Stimulated activated CD4-positive, alpha-beta T cell treated with anti-CD3 and anti-CD28 coated beads, Interleukin-4, amount 100 ng/mL, for 48 hours (primary cell): ENCODE results near the gene LILRB5.
"Not testable (repeated sequence)": the region's sequence is repeated elsewhere in the genome, so short reads cannot be mapped to it uniquely, and the experiment has no call there.

Experiments used
- DNase-seq, 2 donors: peaks; one replicate each; pipeline ENCODE4 v3.0.0-alpha.2; 2020; ENCODE audit warnings: low read depth in 2 of 2

The LILRB5 gene

DNA sequence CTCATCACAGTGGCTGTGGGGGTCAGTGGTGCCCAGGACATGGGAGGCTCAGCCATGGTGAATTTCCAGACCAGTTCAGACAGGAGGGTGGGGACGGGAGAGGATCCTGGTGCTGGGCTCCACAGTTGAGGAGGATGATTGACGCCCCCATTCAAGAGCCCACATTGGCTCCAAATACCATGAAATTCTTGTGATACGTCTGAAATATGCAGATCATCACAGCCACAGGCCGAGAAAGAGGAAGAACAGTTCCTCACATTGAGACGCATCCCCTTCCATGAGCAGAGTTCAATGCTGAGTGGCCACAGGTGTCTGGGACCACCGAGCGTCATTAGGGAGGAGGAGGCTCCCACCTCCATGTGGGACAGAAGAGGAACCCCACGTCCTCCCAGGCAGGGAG, 13.3 kb downstream of the LILRB5 start:
- DNase-seq: not testable (repeated sequence)

DNA sequence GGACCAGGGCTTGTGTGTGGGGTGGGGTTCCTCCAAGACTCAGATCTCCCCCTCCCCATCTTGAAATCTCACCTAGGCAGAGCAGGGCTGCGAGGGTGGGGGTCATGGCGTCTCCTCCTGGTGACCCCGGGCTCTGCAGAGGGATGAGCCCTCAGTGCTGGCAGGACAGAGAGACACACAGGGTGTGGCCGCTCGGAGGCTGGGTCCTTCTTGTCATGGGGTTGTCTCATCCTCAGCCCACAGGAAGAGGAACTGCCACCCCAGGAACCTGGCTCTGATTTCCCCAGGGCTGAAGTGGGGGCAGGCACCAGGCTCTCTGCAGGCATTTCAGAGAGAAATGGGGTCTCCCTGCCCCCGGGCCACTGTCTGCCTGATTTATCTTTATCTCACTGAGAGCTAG, 14.4 kb downstream of the LILRB5 start, which contains the start of gene LILRA6:
TSS of gene LILRA6 (minus strand) at position 145 of the 400 bp plus-strand sequence.
- not testable (repeated sequence) for DNase-seq

DNA sequence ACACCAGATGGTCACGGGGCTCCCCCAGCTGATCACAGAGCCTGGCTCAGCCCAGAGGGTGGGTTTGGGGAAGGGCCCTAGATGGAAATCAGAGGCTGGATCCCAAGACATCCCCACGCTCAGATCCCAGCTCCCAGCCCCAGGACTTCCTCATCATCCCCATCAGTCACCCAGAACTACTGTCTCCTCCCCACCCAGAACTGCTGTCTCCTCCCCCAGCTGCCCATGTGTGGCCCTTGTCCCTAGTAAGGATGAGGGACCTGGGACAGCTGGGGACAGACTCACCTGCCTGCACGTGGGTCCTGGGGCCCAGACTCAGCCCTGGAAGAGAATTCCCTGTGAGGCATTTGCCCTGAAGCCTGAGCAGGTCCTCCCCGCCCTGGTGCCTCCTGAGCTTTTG, 14.8 kb downstream of the LILRB5 start:
- not testable (repeated sequence) for DNase-seq

DNA sequence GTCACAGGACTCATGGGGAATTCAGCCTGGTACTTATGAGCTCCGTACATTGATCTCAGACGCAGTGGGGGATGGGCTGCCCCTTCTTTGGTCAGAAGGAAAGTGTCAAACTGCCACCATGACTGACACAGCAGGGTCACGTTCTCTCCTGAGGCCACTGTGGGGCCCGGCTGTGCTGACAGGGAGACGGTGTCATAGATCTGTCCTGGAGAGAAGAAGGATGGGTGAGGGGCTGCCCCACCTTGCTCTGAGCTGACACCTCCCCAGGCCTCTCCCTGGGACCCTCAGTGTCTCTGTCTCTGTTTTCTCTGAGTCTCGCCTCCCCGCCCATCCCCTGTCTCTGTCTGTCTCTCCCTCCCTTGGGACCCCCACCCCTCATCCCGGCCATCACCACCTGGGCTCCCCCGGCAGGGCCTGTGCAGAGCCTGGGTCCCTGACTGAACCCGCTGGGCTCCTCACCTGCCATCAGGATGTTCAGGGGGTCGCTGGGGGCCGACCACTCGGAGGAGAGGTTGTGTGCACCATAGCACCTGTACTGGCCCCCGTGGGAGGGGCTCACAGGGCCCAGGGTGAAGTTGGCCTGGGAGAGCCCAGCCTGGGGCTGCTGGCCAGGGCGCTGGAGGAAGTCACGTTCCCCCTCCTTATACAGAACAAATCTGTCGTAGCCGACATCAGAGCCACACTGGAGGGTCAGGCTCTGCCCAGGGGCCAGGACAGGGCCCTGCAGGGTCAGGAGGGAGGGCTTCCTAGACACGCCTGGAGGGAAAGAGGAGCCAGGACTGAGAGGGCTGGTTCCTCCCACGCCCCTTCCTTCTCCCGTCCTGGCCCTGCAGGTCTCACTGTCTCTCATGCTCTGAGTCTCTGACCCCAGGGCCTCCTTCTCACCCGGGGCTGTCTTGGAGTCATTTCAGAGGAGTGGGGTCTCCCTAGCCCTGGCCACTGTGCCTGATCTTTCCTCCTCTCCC, 16.4 kb downstream of the LILRB5 start:
- DNase-seq: not testable (repeated sequence)

DNA sequence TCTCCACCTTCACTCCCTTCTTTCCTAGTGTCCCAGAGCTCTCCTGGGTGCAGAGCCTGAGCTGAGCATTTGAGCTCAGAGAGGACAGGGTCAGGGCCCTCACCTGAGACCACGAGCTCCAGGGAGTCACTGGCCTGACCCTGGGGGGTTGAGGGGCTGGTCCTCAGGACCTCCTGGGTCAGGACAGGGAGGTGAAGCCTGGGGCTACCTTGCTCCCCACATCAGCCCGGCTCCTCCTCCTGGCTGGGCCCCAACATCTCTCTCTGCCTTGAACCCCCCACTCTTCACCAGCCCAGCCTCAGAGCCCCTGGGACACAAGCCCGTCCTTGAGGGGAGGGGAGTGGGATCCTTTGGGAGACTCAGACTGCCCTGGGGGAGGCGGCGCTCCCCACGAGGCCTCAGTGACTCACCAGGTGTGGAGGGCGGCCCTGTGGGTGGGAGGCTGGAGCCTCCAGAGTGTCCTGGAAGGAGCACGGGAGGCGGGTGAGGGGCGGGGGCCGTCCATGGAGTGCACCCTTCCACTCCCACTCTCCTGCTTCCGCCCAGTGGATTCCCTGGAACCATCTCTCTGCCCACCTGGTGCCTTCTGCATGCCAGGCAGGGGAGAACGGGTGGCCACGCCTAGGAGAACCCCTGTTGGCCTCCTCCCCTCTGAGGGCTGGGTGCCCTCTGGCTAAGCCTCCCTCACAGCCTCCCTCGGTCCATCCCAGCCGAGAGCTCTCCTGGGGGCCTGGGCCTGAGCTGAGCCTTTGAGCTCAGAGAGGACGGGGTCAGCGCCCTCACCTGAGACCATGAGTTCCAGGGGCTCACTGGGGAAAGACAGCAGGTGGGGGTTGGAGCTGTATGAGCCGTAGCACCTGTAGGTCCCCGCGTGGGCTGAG, 17.3 kb downstream of the LILRB5 start:
- DNase-seq: not testable (repeated sequence)

DNA sequence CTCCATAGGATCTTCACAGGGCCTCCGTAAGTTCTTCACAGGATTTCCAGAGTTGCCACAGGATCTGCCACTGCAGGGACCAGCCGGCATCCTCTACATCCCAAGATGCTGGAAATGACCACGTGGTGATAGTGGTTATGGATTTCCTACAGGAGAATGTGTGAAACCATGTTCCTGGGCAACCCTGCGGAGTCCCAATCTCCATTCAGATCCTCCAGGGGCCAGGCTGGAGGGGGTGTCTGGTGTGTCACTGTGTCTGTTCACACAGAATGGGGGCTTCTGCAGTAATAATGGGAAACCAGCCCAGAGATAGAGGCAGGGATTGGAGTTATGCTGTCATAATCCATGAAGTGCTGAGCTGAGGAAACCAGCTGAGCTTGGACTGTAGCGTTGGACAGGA, 23.1 kb downstream of the LILRB5 start:
- no peak for DNase-seq

DNA sequence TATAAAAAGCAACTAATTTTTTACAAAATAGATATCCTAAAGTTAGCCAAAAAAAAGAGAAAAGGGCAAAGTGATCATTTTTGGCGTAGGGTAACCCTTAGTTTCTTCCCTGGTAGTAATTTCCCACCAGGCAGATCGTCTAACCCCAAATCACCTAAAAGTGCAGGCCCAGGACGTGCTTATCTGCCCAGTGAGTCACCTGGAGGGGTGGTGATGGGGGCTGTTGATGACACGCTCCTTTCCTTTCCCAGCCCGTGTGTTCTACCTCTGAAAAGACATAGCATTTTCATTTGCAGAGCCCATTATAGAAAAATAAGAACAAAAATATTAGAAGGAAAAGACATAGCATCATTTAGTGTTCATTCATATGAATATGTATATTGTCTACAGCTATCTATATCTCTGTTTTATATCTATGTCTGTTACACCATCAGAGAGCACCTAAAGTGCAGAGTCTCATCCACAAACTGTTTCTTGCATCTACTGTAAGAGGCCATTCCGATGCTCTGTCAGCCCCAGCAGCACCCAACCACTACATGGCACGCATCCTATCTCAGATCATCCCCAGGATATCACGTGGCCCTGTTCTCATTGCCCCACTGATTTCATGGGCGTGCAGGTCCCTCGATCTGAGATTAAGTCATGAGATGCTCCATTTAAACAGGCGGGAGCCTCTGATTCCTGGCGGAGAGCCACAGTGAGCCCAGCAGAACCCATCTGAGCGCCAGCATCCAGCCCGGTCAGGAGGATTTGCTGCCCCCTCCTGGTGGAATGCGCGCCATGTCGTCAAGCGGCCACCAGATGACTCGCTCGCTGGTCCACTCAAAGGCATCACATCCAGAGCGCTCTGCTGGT, 25.8 kb downstream of the LILRB5 start:
- peak; percentile 87 to 88 for DNase-seq

DNA sequence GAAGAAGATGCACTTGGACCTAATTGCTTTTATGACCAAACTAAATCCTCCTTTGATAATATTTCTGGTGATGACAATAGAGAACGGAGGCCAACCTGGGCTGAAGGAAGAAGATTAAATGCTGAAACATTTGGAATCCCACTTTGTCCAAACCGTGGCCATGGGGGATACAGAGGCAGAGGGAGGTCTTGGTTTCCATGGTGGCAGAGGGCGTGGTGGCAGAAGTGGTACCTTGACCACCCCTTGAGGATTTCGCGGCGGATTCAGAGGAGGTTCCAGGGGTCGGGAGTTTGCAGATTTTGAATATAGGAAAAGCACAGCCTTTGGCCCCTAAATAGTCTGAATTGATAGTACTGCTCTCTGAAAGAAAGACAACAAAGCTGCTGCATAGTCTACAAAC, 27.0 kb downstream of the LILRB5 start:
- DNase-seq: no peak

DNA sequence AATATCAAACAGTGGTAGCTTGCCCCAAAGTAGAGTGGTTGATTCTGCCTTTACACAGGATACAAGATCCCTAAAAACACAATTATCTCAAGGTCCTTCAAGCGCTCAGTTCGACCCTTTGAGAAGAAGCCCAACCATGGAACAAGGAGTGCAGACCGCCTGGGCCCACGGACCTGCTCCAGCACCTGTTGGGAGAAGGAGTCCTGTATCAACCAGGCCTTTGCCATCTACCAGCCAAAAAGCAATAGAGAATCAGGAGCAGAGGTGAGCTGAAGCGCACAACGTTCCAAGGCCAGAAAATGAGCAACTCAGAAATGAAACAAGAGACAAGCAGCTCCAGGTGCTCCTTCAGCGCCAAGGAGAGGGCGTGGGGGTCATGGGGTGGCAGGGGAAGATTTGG, 27.9 kb downstream of the LILRB5 start:
- DNase-seq: no peak

DNA sequence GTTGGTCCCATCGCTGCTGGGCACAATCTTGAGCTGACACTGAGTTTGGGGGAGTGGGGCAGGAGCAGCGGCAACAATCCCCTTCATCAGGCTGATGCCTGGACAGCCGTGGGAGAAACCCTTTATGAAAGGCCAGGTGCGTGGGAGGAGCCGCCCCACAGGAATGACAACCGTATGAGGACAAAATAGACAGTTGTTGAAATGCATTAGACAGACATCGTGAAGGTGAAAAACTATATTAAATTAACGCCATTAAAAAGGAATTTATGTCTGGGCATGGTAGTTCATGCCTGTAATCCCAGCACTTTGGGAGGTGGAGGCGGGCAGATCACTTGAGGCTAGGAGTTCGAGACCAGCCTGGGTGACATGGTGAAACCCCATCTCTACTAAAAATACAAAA, 32.5 kb downstream of the LILRB5 start:
- not testable (repeated sequence) for DNase-seq

DNA sequence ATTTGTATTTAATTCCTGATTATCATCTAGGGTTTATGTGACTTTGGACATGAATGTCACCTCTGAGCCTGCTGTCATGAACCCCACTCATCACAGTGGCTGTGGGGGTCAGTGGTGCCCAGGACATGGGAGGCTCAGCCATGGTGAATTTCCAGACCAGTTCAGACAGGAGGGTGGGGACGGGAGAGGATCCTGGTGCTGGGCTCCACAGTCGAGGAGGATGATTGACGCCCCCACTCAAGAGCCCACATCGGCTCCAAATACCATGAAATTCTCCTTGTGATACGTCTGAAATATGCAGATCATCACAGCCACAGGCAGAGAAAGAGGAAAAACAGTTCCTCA, 33.2 kb downstream of the LILRB5 start:
- DNase-seq: not testable (repeated sequence)

DNA sequence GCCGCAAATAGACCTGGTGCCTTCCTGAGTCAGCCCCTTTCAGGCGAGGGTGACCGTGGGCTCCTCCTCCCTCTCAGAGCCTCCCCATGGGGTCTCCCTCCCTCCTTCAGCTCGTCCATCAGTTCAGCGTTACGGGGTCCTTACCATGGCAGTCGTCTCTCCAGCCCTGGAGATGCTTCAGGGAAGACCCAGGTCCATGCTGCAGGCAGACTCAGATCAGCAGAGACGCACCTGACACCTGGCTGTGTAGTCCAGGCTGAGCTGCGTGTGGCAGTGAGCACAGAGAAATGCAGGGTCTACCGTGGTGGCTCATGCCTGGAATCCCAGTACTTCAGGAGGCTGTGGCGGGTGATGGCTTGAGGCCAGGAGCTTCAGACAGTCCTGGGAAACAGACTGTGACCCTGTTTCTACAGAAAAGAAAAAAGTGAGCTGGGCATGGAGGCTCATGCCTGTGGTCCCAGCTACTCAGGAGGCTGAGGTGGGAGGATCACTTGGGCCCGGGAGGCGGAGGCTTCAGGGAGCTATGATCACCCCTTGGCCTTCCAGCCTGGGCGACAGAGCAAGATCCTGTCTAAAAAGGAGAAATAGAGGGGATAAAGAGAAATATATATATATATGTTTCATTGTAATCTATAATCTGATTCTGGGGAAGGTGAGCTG, 33.7 kb downstream of the LILRB5 start:
- not testable (repeated sequence) for DNase-seq

DNA sequence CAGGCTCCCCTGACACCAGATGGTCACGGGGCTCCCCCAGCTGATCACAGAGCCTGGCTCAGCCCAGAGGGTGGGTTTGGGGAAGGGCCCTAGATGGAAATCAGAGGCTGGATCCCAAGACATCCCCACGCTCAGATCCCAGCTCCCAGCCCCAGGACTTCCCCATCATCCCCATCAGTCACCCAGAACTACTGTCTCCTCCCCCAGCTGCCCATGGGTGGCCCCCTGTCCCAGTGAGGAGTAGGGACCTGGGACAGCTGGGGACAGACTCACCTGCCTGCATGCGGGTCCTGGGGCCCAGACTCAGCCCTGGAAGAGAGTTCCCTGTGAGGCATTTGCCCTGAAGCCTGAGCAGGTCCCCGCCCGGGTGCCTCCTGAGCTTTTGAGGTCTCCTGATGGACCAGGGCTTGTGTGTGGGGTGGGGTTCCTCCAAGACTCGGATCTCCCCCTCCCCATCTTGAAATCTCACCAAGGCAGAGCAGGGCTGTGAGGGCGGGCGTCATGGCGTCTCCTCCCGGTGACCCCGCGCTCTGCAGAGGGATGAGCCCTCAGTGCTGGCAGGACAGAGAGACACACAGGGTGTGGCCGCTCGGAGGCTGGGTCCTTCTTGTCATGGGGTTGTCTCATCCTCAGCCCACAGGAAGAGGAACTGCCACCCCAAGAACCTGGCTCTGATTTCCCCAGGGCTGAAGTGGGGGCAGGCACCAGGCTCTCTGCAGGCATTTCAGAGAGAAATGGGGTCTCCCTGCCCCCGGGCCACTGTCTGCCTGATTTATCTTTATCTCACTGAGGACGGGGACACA, 34.4 kb downstream of the LILRB5 start, which contains the start of gene LILRB3:
TSS of gene LILRB3 (minus strand) at position 534 of the 803 bp plus-strand sequence. CDS start at position 503, 31 bp downstream.
- not testable (repeated sequence) for DNase-seq

DNA sequence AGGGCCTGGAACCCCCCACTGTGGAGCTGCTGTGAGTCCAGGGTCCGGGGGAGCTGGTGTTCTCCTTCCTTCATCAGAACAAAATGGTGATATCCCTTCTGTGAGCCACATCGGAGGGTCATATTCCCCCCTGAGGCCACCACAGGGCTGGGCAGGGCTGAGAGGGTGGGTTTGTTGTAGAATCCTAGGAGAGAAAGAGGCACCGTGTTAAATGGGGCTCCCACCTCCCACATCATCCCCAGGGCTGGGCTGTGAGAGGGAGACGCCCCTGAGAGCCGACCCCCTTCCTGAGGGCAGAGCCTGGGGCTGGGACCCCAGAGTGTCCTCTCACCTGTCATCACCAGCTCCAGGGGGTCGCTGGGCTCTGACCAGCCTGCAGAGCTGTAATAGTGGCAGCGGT, 35.1 kb downstream of the LILRB5 start:
- not testable (repeated sequence) for DNase-seq

DNA sequence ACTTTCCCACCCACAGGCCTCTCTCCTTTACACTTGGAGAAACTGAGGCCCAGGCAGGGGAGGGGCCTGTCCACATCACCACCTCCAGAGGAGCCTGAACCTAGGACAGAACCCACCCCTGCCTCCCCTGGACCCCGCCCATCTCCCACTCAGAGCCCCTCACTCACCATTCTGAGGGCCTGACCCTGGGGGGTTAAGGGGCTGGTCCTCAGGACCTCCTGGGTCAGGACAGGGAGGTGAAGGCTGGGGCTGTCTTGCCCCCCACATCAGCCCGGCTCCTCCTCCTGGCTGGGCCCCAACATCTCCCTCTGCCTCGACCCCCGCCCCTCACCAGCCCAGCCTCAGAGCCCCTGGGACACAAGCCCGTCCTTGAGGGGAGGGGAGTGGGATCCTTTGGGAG, 37.4 kb downstream of the LILRB5 start:
- DNase-seq: not testable (repeated sequence)

DNA sequence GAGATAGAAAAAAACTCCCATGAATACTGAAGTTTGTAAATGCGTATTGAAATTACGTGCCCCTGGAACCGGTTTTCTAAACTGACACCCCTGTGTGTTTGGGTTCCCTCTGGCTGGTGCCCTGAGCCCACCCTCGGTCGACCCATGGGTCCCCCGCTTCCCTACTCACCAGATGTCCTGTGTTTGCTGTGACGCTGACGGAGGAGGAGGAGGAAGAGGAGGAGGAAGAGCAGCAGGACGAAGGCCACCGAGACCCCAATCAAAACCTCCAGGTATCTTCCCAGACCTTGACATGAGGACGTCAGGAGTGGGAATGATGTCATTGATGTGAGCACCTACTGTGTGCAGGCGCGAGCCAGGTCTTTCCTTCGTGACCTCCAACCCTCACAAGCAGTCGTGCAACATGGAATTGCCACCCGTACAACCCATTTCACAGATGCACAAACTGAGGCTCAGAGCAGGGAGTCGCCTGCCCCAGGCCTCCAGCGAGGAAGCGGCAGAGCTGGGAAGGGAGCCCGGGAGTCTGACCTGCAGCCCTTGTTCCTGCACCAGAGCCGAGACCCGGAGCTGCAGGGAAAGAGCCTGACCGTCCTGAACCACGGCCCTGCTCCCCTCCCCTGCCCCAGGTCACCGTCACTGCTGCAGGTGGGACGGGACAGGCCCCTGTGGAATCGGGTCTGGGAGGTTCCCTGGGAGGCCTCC, 38.0 kb downstream of the LILRB5 start:
- DNase-seq: no peak

DNA sequence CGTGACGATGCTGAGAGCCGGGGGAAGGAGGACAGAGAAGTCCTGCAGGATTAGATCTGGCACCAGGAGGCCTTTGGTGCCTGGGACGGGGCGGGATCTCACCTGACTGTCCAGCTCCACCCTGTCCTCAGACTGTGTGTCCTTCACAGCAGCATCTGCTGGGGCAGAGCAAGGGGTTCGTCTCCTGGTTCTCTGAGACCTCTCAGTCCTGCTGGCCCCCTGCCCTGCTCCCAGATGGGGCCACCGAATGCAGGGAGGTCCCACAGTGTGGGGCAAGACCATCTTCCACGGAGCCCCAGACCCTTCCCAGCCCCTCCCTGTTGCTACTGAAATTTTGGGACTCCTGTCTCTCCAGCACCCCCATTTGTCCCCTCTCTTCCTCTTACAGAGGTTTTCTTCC, 38.8 kb downstream of the LILRB5 start:
- no peak for DNase-seq

DNA sequence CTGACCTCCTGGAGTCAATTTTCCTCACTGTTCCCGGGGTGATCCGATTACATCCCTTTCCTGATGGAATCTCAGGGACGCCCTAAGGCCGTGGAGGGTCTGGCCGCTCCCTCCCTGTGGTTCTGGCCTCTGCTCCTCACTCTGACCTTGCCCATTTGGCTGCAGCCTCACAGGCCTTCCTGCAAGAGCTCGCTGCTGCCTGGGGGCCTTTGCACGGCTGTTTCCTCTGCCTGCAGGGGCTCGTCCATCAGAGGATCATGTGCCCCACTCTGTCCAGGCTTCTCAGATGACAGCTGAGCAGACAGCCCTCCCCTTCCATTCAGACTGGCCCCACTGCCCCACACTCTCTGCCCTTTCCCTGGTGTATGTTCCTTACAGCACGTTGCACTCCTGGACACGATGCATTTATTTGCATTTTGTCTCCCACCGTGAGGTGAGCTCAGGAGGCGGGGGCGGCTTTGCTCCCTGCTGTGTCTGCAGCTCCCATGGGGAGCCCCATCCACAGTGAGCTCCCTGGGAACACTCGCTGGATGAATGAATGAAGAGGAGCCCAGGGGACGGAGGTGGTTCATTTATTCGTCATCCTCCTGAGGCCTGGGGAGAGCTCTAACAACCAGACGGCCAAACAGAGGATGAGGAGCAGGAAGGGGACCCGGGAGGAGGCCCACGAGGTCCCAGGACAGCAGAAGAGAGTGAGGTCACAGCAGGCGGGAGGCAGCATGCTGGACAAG, 39.4 kb downstream of the LILRB5 start:
- not testable (repeated sequence) for DNase-seq

DNA sequence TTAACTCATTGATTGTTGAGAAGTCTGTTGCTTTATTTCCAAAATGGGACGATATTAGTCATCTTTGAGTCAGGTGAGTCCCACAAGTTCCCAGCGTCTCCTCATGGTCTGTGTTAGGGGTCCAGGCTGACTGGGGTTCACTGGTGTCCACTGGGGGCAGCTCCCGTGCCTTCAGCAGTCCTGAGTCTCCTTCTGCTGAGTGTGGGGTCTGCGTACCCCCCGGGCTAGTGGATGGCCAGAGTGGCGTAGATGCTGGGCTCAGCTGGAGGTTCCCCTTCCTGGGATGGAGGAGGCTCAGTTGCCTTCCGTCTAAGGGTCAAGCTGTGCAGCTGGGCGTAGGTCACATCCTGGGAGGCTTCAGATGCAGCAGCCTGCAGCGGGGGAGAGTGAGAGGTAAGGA, 40.2 kb downstream of the LILRB5 start:
- no peak for DNase-seq
